GM18520 (cell line): ENCODE results near the gene TRPM5.

Experiments used
- ATAC-seq: cut with Tn5 transposase; IDR thresholded peaks from one replicate; pipeline ENCODE4 v1.9.1; 2021; ENCODE audit not compliant: unreplicated experiment

Gene TRPM5

DNA sequence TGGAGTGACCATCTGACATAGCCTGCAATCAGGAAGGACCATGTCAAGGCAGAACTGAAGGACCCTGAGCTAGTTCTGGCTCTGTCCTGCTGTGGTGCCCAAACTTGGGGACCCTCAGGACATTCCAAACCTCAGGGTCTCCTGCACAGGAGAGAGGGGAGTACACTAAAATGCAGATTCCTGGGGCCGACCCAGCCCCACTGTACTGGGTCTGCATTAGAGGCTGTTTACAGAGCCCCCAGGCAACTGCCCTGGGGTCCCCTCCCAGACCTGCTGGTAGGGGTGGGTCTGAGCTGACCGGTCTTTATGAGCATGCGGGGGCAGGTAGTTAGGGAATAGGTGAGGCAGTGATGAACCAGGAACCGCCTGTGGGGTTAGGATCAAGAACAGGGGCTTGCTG lies 6.8 kb downstream of the TRPM5 start:
- no peak for ATAC-seq

DNA sequence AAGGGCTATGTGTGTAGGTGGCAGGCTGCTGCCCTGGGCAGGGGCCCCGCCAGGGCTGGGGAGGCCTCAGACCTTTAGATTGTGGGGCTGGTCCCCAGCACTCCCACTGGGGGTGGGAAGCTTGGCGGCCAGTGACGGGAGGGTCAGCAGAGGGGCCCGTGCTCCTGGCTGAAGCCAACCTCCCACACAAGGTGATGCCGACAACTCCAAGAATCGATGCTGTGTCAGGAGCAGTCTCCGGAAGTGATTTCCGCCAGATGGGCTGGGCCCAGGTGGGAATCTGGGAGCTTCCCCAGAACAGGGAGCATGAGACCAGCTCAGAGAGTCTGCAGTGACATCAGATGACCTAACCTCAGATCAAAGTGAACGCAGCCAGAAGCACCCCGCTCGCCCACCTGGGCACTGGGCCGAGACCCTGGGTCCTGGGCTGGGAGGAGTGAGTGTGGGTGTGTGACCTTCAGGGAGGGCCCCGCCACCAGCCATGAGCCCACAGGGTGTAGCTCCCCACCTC lies 7.7 kb downstream of the TRPM5 start:
- no peak for ATAC-seq

DNA sequence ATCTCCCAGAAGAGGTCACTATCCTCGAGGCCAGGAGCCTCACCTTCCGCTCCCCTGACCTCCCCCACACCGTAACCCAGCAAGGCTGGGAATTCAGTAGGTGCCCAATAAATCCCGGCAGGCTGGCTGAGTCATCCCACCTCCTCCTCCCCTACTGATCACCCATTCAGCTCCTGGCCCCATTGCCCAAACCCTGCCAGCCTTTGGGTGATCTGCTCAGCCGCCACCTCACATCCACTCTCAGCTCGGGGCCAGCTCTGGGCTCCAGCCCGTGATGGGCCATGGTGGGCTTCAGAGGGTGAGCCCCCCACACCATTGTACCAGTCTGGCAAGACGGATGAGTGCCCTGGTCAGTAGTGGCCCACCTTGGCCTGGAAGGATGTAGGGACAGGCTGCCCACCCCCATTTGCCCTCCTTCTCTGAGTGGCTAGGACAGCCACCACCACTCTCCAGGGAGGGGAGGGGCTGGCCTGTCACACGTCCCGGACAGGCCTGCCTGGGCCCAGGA lies 8.2 kb downstream of the TRPM5 start:
- no peak for ATAC-seq

DNA sequence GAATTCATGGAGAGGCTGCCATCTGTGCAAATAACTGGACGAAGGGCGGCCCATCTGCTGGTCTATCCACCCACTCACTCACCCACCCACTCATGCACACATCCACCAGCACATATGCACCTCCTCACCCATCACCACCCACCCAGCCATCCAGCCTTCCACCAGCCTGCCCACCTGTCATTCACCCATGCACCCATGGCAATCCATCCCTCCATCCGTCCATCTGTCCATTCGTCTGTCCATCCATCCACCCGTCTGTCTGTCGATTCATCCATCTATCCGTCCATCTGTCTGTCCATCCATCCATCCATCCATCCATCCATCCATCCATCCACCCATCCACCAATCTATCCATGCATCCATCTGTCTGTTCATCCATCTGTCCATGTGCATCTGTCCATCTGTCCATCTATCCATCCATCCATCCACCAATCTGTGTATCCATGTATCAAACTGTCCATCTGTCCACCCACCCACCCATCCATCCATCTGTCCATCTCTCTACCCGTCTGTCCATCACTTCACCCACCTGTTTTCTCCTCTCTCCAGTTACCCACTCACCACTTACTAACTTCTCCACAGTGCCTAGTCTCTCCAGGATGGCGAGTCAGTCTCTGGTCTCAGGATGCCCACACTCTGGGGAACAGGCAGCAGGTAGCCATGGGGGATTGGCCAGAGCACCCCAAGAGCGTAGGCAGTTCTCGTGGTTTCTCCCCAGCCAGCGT lies 8.9 kb downstream of the TRPM5 start:
- no peak for ATAC-seq

DNA sequence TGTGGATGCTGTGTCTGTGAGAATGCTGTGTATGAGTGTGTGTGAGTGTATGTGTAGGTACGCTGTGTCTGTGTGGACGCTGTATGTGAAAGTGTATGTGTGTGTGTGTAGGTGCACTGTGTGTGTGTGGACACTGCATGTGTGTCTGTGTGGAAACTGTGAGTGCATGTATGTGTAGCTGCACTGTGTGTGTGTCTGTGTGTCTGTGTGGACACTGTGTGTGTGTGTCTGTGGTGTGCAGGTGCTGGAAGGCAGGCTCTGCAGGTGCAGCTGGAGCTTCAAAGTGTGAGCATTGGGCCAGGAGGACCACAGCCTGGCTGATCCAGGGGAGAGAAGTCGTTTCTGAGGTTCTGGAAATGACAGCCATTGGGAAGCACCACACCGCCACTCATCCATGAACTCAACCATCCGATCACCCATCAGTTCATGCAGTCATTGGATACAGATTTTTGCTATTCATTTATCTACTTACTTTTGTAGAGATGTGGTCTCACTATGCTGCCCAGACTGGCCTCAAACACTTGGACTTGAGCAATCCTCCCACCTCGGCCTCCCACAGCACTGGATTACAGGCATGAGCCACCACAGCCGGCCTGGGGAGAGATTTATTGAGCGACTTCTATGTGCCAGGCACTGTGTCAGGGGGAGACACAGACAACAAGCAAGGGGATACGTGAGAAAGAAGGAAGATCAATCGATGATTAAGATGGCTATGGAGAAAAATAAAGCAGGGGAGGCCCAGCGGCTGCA lies 9.6 kb downstream of the TRPM5 start:
- no peak for ATAC-seq

DNA sequence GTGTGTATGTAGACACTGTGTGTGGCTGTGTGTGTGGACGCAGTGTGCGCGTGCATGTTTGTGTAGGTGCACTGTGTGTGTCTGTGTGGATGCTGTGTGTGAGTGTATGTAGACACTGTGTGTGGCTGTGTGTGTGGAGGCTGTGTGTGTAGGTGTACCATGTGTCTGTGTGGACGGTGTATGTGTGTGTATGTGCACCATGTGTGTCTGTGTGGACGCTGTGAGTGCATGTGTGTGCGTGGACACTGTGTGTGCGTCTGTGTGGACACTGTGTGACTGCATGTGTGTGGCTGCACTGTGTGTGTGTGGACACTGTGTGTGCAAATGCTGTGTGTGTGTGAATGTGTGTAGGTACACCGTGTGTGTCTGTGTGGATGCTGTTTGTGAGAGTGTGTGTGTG lies 10.3 kb downstream of the TRPM5 start:
- no peak for ATAC-seq

DNA sequence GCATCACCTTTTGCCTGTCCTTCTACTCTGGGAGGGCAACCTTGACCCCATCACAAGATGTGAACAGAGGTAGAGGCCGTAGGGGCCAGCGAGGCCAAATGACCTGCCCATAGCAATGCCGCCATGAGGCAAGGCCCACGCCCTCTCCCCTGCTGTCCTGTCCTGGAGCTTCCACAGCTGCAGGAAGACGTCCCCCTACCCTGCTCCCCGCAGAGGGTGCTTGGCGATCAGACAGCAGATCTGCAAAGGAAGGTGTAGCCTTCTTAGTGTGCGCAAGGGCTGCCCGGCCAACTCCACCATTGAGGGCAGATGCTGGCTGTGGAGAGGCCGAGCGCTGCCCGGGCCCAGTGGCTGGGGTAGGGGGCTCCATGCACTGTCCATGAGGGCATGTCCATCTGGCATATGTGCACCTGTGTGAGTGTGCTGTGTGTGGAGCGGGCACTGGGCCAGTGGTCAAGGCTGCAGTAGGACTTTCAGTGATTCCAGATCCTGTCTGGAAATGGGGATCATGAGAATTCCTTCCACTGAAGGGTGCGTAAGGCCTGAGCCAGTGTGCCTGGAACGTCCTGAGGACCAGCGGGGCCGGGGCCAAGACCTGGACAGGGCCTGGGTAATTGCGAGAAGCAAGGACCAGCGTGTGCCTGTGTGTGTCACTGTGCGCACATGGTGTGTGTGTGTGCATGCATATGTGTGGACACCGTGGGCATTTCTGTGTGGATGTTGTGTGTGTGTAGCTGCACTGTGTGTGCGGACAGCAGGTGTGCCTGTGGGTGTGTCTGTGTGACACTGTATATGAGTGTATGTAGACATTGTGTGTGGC lies 11.0 kb downstream of the TRPM5 start:
- no peak for ATAC-seq

DNA sequence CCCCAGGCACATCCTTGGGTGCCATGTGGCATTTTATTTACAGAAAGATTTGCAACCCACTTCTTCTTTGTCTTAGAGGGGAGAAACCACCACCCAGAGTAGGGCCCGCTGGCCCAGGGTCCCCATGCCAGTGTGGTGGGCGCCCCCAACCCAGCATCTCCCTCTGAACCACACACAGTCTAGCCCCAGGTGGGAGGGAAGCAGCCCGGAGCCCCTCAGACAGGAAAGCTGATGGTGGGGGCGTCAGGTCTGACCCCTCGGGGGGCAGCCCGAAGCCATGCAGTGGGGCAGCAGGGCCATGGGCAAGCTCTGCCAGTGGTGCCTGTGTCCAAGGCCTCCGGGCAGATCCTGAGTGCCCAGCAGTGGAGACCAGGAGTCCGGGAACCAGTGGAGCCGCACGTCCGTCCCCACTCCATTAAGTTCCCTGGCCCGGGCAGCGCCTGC lies 11.7 kb downstream of the TRPM5 start:
- ATAC-seq, result no peak

DNA sequence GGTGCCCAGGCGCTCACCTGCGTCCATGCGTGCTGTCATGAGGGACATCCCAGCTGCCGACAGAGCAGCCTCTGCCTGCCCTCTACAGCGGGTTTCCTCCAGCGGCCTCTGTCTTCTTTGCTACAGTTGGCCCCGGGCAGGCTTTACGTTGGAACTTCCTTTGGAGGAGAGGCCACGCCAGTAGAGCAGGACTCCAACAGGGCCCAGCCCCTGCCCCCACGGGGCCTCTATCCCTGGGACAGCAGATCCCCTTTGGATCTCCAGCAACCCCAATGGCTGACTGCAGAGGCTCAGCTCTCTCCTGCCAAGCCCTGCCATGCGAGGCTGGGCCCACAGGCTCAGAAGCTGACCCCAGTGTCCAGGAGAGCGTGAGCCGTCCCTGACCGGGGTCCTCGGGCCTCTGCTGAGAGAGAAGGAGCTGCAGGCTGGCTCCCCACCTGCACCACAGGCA lies 12.1 kb downstream of the TRPM5 start:
- no peak for ATAC-seq

DNA sequence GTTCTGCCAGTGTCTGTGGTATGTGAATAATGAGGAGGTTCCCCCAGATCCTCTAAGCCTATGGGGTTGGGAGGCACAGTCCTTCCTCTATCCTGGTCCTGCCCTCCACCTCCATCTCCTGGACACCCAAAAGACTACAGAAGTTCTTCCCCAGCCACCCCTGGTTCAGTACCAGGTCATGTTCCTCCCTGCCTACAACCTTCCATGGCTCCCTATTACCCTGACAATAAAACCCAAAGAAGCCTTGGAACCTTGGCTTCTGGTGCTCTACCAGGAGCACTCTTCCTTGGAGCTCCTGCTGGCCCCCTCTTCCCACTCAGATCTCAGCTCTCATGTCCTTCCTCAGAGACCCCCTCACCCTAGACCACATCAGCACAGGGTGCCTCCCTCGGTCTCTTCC lies 12.9 kb downstream of the TRPM5 start:
- no peak for ATAC-seq

DNA sequence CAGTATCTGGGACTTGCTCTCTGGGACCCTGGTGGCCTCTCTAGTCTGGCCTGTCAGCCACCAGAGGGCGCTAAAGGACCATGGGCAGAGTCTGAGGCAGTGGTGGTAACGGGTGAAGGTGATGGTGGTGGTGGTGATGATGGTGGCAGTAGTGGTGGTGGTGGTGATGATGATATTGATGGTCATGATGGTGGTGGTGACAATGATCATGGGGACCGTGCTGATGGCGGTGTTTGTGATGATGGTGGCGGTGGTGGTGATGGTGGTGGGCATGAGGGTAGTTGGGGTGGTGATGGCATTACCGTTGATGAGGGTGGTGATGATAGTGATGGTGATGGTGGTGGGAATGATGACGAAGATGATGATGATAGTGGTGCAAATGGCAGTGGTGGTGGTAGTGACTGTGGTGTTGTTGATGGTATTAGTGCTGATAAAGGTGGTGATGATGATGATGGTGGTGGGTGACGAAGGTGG lies 16.0 kb downstream of the TRPM5 start:
- no peak for ATAC-seq

DNA sequence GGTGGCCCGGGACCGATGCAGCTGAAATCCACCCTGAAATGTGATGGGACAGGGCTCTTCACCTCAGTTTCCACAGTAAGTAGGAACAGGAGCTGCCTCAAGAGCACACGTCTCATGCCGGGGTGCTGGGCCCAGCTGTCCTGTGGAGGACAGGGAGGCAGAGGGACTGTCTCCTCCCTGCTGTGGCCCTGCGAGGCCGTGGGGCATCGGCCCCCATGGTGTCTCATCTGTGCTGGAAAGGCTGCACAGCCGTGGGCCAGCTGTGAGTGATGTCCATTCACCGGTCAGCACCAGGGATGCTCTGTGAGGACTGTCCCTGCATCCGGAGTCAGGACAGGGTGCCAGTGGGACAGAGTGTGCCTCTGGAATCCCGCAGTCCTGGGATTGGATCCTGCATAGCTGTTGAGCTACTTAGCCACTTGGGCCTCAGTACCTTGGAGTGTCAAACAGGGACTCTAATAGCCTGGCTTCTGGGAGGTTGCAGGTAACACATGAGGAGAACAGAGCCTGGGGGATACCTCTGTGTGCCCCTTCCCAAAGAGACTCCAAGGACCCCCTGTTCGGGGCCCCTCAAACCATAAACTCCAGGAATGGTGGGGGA lies 16.5 kb downstream of the TRPM5 start:
- ATAC-seq, result no peak

DNA sequence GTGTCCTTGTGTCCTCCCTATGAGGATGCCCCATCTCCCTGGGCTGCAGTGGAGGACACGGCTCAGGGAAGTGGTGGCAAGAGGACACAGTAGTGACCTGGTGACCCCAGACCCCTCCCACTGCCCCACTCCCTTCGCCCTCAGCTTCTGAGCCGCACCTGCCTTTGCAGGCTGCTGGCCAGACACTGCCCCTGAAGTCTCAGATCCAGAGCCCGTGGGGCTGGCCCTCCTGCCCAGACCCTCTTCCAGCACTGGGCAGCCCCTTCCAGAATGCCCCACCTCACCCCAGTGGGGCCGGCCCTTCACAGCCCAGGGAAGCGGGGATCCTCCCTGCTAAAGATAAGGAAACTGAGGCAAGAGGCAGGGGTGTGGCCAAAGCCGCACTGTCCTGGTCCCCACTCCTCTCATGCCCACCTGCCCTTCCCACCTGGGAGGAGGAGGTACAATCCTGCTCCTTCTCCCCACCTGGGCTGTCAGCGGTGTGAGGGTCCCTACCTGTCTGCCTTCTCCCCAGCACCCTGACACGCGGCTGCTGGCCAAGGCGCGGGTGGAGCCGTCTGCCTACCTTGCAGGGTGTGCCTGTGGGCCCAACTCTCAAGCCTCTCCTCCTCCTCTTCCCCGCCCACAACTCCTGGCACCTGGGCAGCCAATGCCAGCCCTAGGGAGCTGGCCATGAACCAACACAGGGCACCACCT lies 17.3 kb downstream of the TRPM5 start:
- ATAC-seq, result no peak

DNA sequence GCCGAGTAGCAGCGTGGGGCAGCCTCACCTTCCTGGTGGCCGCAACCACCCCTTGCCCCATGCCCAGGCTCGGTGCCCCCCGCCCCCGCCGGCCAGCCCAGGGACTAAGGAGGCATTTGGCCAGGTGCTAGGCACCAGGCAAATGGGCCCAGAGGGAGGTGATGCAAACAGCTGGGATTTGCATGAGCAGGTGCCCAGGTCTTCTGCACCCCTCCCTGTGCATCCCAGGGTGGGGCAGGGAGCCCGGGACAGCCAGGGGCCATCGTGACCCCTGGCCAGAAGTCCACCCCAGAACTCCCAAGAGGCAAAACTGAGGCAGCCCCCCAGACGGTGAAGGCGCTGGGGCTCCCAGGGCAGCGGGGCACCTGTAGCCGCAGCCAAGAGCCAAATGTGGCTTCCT lies 18.1 kb downstream of the TRPM5 start:
- ATAC-seq, result no peak

DNA sequence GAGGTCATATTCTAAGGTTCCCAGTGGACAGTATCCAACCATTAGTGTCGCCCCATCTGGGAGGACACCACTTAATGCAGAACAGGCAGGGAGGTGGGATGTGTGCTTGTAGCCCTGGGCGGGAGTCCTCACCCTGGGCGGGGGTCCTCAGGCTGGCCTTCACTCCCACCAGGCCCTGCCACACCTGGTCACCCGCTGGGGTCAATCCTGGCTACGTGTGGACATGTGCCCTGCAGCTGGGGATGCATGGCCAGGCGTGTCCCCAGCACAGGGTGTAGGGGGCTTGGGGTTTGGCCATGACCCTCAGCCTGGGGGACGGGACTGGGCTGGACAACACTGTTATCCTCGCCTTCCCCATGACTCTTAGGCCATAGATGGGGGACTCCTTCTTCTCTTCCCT lies 18.8 kb downstream of the TRPM5 start:
- ATAC-seq, result no peak

DNA sequence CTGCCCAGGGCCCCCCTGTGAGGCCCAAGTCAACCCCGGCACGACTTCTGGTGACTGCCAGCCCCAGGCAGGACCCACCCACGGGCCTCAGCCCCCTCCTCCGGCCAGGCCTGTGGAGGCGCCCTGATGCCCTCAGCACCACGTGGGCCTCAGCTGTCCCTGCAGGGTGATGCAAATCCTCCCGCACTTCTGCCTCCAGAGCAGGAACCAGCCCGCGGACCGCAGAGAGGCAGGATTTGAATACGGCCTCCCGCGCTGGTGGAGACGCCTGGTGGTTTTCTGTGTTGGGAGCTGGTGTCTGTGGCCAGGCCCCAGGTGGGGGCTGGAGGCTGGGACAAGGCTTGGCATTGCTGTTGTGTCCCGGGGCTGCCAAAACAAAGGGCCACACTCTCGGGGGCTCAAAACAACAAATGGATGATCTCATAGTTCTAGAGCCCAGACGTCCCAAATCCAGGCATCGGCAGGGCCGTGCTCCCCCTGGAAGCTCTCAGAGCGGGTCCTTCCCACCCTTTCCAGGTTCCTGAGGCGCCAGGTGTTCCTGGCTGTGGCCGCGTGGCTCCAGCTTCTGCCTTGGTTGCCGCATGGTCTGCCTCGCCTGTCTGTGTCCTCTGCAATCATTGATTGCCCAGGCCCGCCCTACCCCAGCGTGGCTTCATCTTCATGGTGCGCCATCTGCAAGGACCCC lies 19.4 kb downstream of the TRPM5 start:
- no peak for ATAC-seq

DNA sequence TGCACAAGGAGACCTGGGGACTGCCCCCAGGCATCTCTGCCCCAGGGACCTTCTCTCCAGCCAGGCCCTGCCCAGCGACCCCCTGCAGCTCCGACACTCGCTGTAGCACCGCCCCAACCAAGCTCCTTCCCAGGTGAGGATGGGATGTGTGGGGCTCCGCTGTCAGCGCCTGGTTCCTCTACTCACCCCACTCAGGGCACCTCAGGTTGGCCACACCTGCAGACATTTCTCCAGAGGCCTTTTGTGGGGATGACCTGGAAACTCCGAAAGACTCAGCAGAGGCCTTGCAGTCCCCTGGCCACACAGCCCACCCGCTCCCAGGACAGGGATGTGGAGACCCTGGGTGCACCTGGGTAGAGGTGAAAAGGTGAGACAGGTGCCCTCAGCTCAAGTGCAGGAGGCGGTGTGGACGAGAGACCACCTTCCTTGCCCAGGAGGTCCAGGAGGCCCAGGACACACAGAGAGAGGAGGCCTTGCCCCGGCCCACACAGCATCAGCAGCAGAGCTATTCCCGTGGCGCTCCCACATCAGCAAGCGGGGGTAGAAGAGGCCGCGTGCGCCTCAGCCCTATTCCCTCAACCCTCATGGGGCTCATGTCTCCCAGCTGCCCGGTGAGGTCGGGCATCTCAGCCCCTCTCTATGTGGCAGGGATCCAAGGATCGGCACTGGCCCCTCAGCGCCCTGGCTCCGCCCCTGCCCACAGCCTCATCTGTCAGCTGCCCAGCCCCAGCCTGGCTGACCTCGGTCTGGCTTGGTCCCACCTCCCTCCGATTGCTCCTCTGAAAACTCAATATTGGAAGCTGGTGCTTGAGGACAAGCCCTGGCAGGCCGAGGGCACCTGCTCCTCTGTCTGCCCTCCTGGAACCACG lies 20.9 kb downstream of the TRPM5 start:
- ATAC-seq, result no peak

DNA sequence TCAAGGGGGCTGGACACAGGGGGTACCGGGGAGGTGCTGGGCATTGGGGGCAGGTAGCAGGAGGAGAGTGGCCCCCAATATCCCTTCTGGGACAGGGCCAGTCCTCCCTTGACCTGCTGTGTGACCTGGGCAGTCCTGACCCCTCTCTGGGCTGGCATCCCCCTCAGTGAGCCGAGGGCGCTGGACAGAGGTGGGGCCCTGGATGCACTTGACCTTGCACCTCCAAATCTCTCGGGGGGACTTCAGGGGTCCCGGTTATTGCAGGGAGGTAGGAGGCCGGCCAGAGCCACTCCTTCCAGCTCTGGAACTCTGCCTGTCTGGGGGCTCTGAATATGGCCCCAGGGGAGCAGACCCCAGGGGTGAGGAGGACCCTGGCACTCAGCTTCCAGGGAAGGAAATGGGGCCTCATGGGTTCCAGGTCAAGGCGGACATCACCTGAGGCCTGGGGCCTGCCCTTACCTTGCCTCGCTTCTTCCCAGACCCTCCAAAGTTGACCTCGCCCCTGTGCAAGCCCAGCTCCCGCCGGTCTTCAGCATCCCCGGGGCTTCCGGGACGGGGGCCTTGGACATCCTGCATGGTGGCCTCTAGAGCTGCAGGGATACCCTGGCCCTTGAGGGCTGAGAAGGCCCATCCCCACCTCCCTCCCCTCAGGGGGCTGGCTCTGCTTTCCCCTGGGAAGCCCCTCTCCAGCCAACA lies 21.7 kb downstream of the TRPM5 start:
- no peak for ATAC-seq
